ENCODE results near the gene KLHL36.

Gene KLHL36

GRCh38 chr16:84699712-84700445 is 51.6 kb downstream of the KLHL36 start, which contains the start of gene USP10:
Gene USP10 (plus strand): TSS chr16:84700000. CDS start chr16:84700091, 91 bp downstream.
- peak; percentile 82 to 87 (median 82) for DNase-seq

GRCh38 chr16:84700446-84701300 is 52.4 kb downstream of the KLHL36 start:
- DNase-seq: peak; percentile 8 to 59 (median 45)

DNA sequence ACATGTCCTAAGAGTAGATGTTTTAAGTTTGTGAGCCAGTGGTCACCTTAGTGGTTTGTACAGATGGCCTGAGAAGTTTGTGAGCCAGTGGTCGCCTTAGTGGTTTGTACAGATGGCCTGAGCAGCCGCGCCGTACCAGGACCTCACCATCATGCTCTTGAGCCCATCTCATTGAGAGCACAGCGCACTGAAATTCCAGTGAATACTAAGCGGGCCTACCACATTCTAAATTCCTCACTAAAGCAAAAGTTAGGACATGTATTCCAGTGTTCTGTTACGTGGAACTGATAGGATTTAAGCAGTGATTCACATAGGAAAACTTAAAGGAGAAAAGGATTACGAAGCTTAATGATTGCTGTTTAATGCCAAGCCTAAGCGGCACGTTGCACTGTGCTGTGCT is 55.4 kb downstream of the KLHL36 start:
- no peak for DNase-seq

GRCh38 chr16:84704253-84704652 is 55.9 kb downstream of the KLHL36 start:
- DNase-seq: no peak

DNA sequence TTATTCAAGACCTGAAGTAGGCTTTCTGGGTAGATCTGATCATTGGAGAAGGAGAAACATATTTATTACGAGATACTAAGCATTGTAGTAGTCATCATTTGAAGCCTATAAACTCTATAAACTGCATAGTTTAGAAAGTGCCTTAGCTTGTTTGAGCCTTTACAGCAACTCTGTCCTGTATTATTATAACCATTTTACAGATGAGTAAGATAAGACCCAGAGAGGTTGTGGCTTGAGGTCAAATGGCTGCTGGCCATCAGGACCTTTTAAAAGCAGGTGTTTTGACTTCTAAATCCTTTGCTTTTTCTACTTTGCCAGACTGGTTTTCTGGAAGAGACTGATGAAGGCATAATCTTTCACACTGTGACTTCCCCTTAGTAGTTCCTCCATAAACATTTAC is 58.5 kb downstream of the KLHL36 start:
- no peak for DNase-seq

- DNase-seq: no peak
Observed at GRCh38 chr16:84709609-84710008, 61.3 kb downstream of the KLHL36 start.

- DNase-seq: no peak
Observed at GRCh38 chr16:84710686-84711085, 62.4 kb downstream of the KLHL36 start.

Data from NCI-H1417 (cell line).